ENCODE measurements around the gene NEFH. TPM values are rescaled to one million over a fixed set of nuclear protein-coding genes. Genes with fewer than 3 reads are reported as not detected.

Gene NEFH
- total RNA-seq, 2 donors from 2014 or later = 0.33 to 0.52 TPM

DNA sequence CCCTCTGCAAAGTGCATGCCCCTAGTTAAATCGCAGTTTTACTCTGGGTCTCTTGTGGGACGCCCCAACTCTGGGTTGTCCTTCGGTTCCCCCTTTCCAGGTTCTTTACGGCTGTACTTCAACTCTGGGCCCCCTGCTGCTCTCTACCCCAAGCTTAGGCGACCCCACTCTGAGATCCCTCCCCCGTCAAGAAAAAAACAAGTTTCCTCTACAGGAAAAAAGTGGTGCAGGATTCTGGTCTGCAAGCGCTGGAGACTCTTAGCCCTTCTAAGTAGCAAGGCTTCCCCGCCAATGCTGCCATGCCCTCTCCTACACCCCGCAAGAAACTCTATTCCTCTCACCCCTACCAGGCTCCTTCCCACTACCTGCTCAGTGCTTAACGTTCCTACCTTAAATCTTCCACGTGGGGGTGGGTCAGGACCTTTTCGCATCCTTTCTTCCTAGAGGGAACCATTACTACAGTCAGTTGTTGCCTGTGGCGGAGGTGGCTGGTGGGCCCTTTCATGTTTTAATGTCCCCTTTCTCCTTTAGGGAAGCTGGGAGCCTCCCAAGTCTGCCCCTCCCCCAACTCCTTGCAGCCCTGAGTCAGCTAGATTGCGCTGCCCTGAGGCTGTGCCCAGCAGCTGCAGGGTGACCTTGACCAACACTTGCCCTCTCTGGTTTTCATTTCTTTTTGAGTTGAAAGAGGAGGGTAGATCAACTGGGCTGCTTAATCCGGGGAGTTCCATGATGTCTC, 1.4 kb downstream of the NEFH start:
- ATAC-seq (peak; percentile 24), DNase-seq (peak; percentile 41 to 54 (median 48))
- Histone ChIP-seq H3K4me1 (peaks cover 22% of the 10 kb centered on the region), H3K27me3 (peaks cover 7 to 28% of the 10 kb centered on the region in 2 donors), H3K27ac (no peak overlapping the region), H3K4me3 (no peak overlapping the region), H3K36me3 (replicated peaks in 1 of 2; ENCODE audit: insufficient read depth in 1 of 2, low read depth in 2 of 2) (no peaks in the 10 kb centered on the region), H3K9me3 (no peaks in the 10 kb centered on the region)
- intact Hi-C loops (cut with DNase I) = no loop called here
- no peak for TF ChIP-seq POLR2A (IDR thresholded peaks at IDR 0.05)
- TF ChIP-seq, protein P1, sequence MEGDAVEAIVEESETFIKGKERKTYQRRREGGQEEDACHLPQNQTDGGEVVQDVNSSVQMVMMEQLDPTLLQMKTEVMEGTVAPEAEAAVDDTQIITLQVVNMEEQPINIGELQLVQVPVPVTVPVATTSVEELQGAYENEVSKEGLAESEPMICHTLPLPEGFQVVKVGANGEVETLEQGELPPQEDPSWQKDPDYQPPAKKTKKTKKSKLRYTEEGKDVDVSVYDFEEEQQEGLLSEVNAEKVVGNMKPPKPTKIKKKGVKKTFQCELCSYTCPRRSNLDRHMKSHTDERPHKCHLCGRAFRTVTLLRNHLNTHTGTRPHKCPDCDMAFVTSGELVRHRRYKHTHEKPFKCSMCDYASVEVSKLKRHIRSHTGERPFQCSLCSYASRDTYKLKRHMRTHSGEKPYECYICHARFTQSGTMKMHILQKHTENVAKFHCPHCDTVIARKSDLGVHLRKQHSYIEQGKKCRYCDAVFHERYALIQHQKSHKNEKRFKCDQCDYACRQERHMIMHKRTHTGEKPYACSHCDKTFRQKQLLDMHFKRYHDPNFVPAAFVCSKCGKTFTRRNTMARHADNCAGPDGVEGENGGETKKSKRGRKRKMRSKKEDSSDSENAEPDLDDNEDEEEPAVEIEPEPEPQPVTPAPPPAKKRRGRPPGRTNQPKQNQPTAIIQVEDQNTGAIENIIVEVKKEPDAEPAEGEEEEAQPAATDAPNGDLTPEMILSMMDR (IDR thresholded peaks at IDR 0.05) = no peak
- 21 to 23% methylated on average over 15 of the region's 15 CpGs for WGBS, 2 donors

GRCh38 chr22:29482253-29482652, 2.2 kb downstream of the NEFH start:
- DNase-seq = no peak
- 72 to 85% methylated on average over 11 of the region's 11 CpGs for WGBS, 2 donors
- TF ChIP-seq, protein P1 (IDR thresholded peaks at IDR 0.05) = no peak
- no peak for TF ChIP-seq POLR2A (IDR thresholded peaks at IDR 0.05)
- H3K4me3 ChIP-seq = no peak overlapping the region
- ATAC-seq = no peak
- H3K27ac ChIP-seq = no peak overlapping the region
- H3K36me3 ChIP-seq (replicated peaks in 1 of 2; ENCODE audit: insufficient read depth in 1 of 2, low read depth in 2 of 2) = no peaks in the 10 kb centered on the region
- no peaks in the 10 kb centered on the region for H3K9me3 ChIP-seq
- H3K4me1 ChIP-seq = peaks cover 22% of the 10 kb centered on the region
- intact Hi-C loops (cut with DNase I) = no loop called here
- peaks cover 7 to 28% of the 10 kb centered on the region in 2 donors for H3K27me3 ChIP-seq

DNA sequence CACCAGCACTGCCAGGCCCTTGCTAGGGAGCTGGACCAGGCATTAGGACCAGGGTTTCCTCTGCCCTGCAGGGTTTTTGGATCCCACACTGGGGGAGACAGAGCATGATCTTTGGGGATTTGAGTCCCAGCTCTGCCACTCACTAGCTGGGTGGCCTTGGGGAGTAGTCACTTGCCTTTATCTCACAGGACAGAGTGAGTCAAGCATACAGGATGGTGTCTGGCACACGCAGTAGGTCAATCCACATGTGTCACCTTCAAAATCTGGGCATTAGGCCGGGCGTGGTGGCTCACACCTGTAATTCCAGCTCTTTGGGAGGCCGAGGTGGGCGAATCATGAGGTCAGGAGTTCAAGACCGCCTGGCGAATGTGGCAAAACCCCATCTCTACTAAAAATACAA, 2.7 kb downstream of the NEFH start:
- Histone ChIP-seq H3K27me3 (peaks cover 7 to 28% of the 10 kb centered on the region in 2 donors), H3K9me3 (no peaks in the 10 kb centered on the region), H3K27ac (no peak overlapping the region), H3K36me3 (replicated peaks in 1 of 2; ENCODE audit: insufficient read depth in 1 of 2, low read depth in 2 of 2) (no peaks in the 10 kb centered on the region), H3K4me3 (no peak overlapping the region), H3K4me1 (peaks cover 22% of the 10 kb centered on the region)
- no peak for ATAC-seq
- TF ChIP-seq, protein P1 (IDR thresholded peaks at IDR 0.05) = no peak
- TF ChIP-seq POLR2A (IDR thresholded peaks at IDR 0.05) = no peak
- intact Hi-C loops (cut with DNase I) = no loop called here
- no peak for DNase-seq
- 75 to 93% methylated on average over 4 to 7 of the region's 7 CpGs for WGBS, 2 donors

DNA sequence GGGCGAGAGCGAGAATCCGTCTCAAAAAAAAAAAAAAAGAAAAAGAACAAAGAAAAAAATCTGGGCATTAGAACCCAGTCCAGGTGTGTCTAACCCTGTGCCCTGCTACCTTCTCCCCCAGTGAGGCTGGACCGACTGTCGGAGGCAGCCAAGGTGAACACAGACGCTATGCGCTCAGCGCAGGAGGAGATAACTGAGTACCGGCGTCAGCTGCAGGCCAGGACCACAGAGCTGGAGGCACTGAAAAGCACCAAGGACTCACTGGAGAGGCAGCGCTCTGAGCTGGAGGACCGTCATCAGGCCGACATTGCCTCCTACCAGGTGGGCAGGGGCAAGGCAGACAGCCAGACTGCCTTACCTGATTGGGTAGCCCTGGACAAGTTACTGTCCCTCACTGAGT, 3.2 kb downstream of the NEFH start:
- no peaks in the 10 kb centered on the region for H3K9me3 ChIP-seq
- intact Hi-C loops (cut with DNase I) = no loop called here
- peaks cover 7 to 28% of the 10 kb centered on the region in 2 donors for H3K27me3 ChIP-seq
- no peaks in the 10 kb centered on the region for H3K36me3 ChIP-seq (replicated peaks in 1 of 2; ENCODE audit: insufficient read depth in 1 of 2, low read depth in 2 of 2)
- 91 to 92% methylated on average over 10 to 13 of the region's 13 CpGs for WGBS, 2 donors
- H3K4me3 ChIP-seq = no peak overlapping the region
- H3K27ac ChIP-seq = no peak overlapping the region
- peaks cover 22% of the 10 kb centered on the region for H3K4me1 ChIP-seq
- TF ChIP-seq POLR2A (IDR thresholded peaks at IDR 0.05) = no peak
- TF ChIP-seq, protein P1 (IDR thresholded peaks at IDR 0.05) = no peak
- no peak for DNase-seq
- no peak for ATAC-seq

GRCh38 chr22:29484642-29485041, 4.6 kb downstream of the NEFH start:
- Histone ChIP-seq H3K4me1 (peaks cover 22% of the 10 kb centered on the region), H3K9me3 (no peaks in the 10 kb centered on the region), H3K27ac (no peak overlapping the region), H3K4me3 (no peak overlapping the region), H3K27me3 (peaks cover 7 to 19% of the 10 kb centered on the region in 2 donors), H3K36me3 (replicated peaks in 1 of 2; ENCODE audit: insufficient read depth in 1 of 2, low read depth in 2 of 2) (no peaks in the 10 kb centered on the region)
- intact Hi-C loops (cut with DNase I) = no loop called here
- TF ChIP-seq POLR2A (IDR thresholded peaks at IDR 0.05) = no peak
- TF ChIP-seq, protein P1 (IDR thresholded peaks at IDR 0.05) = no peak
- DNase-seq = no peak
- 91 to 100% methylated on average over 3 of the region's 3 CpGs for WGBS, 2 donors
- ATAC-seq = no peak

Measured in body of pancreas (tissue), 4 donors.